Measurements from ENCODE around the gene GDPD2.

The GDPD2 gene

GRCh38 chrX:70476934-70477733 lies 54.0 kb downstream of the GDPD2 start:
- no peak for DNase-seq

DNA sequence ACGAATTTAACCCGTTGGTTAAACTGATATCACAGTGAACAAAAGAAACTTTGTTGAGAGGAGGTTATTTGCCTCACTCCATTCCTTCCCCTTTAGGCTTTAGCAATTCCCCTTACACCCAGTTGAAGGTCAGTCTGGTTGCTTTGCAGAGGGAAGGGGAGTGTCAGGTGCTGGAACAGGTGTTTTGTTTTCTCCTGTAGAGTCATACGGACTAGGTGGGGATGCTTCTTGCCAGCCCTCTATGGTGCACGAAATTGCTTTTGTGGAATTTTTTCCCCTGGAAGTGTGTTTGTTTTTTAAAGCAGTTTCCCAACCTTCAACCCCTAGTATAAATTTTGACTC lies 54.6 kb downstream of the GDPD2 start:
- no peak for DNase-seq

- no peak for DNase-seq
Observed at GRCh38 chrX:70478526-70479245, 55.6 kb downstream of the GDPD2 start.

GRCh38 chrX:70479247-70479921 lies 56.3 kb downstream of the GDPD2 start:
- DNase-seq = no peak

GRCh38 chrX:70479922-70480659 lies 57.0 kb downstream of the GDPD2 start:
- no peak for DNase-seq

GRCh38 chrX:70480660-70481018 lies 57.5 kb downstream of the GDPD2 start:
- DNase-seq = no peak

- DNase-seq = no peak
Observed at GRCh38 chrX:70481471-70482270, 58.6 kb downstream of the GDPD2 start.

DNA sequence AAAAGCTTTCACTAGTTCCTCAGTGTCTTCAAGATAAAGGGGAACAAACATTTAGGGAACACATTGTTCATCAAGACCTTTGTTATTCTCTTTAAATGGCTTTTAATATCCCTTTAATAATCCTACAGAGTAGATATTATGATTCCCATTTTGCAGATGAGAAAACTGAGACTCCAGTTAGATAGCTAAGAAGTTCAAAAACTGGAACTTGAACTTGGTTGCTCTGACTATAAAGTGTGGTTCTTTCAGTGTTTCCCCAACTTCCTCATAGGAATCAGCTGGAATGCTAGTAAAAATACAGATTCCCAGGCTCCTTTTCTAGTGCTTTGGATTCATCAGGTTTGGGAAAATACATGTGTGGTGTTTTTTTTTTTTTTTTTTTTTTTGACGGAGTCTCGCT lies 59.2 kb downstream of the GDPD2 start:
- DNase-seq = no peak

Measured in SIG-M5 (cell line).